ENCODE data around the gene PAX6.

PAX6 gene

DNA sequence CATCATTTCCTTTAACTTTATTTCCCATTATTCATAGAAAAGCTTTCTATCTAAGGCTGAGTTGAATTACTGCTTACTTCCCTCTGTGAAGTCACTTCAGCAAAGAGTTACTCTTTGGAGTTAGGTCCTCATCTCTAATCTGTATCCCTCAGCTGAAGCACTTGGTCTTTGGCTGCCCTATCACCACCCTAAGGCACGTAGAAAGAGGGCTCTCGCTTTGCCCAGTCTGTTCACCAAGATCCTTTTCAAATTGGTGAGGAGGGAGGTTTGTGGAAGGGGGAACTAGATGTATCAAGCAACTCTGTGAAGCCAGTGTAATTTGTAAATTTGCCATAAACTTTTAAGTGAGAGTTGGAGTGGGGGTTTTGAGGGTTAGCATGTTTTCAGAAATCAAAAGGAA lies 43.4 kb downstream of the PAX6 start:
- H3K4me3 ChIP-seq (ENCODE audit: low read depth, low read length), result no peak overlapping the region
- DNase-seq (ENCODE audit: low read depth), result no peak
- TF ChIP-seq, protein P1, sequence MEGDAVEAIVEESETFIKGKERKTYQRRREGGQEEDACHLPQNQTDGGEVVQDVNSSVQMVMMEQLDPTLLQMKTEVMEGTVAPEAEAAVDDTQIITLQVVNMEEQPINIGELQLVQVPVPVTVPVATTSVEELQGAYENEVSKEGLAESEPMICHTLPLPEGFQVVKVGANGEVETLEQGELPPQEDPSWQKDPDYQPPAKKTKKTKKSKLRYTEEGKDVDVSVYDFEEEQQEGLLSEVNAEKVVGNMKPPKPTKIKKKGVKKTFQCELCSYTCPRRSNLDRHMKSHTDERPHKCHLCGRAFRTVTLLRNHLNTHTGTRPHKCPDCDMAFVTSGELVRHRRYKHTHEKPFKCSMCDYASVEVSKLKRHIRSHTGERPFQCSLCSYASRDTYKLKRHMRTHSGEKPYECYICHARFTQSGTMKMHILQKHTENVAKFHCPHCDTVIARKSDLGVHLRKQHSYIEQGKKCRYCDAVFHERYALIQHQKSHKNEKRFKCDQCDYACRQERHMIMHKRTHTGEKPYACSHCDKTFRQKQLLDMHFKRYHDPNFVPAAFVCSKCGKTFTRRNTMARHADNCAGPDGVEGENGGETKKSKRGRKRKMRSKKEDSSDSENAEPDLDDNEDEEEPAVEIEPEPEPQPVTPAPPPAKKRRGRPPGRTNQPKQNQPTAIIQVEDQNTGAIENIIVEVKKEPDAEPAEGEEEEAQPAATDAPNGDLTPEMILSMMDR (IDR thresholded peaks at IDR 0.05; ENCODE audit: low read depth, low read length, missing control alignments), result no peak

DNA sequence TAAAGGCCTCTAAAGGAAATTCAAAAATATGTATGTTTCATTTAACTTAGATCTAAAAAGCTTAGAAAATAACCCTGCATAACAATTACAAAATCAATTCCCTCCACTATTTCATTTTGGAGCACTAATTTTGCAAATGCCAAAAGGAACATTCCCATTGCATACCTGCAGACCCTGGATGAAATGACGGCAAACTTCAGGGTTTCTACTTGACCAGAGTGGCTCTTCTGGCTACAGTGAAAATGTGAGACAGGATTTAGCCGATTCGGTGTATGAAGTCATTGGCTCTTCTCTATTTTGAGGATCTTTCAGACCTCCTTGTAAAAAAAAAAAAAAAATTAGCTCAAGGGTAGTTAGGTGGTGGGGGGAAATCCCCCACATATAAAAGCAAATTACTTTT lies 44.1 kb downstream of the PAX6 start:
- DNase-seq (ENCODE audit: low read depth), result no peak
- TF ChIP-seq, protein P1 (IDR thresholded peaks at IDR 0.05; ENCODE audit: low read depth, low read length, missing control alignments), result no peak
- no peak overlapping the region for H3K4me3 ChIP-seq (ENCODE audit: low read depth, low read length)

DNA sequence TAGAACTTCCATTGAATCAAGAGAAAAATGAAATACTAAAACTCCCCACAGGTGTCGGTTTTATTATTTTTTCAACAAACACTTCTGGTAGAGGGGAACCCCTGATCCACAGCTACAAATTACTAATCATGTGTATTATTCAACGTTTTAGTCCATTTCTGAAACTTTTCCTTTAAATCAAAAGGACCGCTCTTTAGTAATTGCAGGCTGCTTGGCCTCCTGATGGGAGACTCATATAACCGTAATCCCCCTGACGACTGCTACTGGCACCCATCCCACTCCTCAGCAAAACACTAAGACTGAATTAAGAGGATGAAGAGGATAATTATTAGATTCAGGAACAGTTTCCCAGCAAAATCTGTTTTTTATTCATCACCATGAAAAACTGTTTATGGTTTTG lies 46.4 kb downstream of the PAX6 start:
- no peak overlapping the region for H3K4me3 ChIP-seq (ENCODE audit: low read depth, low read length)
- DNase-seq (ENCODE audit: low read depth), result no peak
- TF ChIP-seq, protein P1 (IDR thresholded peaks at IDR 0.05; ENCODE audit: low read depth, low read length, missing control alignments), result no peak

DNA sequence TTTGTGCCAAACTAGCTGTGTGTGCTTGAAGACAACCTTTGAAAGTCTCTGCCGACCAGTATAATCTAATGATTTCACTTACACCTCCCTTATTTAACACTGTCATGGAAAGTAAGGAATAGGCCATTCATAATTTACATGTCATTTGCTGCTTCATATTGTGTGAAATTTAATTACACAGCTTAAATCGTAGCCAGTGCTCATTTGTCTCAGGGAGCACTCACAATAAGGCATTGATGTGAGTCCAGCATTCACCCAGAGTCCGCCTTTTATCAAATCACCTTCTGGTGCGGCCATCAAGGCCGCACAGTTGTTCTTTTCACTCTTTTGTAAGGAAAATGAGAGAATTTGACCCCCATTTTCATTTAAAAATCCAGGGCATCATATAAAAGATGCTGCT lies 46.9 kb downstream of the PAX6 start:
- DNase-seq (ENCODE audit: low read depth), result no peak
- TF ChIP-seq, protein P1 (IDR thresholded peaks at IDR 0.05; ENCODE audit: low read depth, low read length, missing control alignments), result no peak
- no peak overlapping the region for H3K4me3 ChIP-seq (ENCODE audit: low read depth, low read length)

DNA sequence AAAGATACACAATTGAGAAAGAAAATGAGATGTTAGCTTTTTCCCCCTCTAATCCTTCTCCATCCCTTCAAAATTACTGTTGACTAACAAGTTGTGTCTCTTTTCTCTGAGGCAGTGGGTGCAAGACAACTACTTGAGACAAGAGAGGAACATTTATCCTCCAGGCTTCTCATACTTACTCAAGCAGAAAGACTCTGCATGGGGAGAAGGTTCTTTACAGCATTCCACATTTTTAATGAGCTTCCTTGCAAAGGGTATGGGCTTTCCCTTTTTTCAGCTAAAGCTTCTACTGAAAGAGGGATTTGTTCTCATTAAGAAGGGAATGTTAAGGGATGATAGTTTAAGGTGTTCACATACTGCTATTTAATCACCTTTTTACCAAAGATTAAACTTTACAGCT lies 47.8 kb downstream of the PAX6 start:
- TF ChIP-seq, protein P1 (IDR thresholded peaks at IDR 0.05; ENCODE audit: low read depth, low read length, missing control alignments), result no peak
- DNase-seq (ENCODE audit: low read depth), result no peak
- H3K4me3 ChIP-seq (ENCODE audit: low read depth, low read length), result no peak overlapping the region

DNA sequence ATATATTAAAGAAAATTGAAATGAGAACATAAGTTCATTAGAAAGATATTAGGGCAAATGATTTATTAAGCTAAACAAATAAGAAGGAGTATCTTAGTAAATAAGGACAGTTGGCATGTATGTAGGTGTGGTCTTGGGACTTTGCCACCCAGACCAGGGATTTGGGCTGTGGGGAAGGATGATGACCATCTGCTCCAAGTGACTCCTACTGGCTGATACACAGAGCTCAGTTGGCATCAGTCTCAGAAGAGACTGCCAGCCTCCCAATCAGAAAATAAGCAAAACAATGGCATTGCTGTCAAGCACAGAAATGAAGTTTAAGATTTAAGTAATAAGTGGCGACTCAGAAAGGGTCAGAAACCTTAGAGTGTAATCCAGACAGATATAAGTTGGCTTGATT lies 49.5 kb downstream of the PAX6 start:
- H3K4me3 ChIP-seq (ENCODE audit: low read depth, low read length), result no peak overlapping the region
- TF ChIP-seq, protein P1 (IDR thresholded peaks at IDR 0.05; ENCODE audit: low read depth, low read length, missing control alignments), result no peak
- no peak for DNase-seq (ENCODE audit: low read depth)

DNA sequence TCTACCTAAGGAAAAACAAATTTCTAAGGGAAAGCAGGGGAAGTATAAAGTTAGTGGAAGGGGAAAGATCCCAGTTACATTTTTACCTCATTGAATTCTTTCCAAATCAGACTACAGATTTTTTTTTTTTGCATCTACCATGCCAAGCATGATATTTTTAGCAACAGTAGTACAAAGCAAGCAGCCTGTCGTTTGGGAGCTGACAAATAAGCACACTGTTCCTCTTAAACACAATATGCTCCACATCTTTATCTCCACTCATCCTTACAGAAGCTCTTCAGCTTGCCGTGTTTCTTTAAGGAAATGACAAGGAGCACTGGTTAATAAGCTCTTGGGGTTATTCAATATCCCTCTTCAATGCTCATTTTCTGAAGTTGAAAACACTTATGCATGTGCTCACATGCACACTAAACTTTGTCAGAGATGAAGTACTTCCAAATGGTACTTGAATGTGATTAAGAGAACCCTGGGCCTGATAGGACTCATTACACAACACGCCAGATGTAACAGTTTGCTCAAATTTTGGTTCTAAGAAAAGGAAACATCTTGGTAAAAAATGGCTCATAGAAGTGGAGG lies 53.8 kb downstream of the PAX6 start:
- H3K4me3 ChIP-seq (ENCODE audit: low read depth, low read length), result no peak overlapping the region
- TF ChIP-seq, protein P1 (IDR thresholded peaks at IDR 0.05; ENCODE audit: low read depth, low read length, missing control alignments), result no peak
- no peak for DNase-seq (ENCODE audit: low read depth)

Data from GM12864 (cell line).